NCI-H226 (cell line): ENCODE measurements around the gene SEC24D.

Source experiments
- DNase-seq: peaks from one replicate; pipeline ENCODE4 v3.0.0-alpha.2; 2015

SEC24D gene

DNA sequence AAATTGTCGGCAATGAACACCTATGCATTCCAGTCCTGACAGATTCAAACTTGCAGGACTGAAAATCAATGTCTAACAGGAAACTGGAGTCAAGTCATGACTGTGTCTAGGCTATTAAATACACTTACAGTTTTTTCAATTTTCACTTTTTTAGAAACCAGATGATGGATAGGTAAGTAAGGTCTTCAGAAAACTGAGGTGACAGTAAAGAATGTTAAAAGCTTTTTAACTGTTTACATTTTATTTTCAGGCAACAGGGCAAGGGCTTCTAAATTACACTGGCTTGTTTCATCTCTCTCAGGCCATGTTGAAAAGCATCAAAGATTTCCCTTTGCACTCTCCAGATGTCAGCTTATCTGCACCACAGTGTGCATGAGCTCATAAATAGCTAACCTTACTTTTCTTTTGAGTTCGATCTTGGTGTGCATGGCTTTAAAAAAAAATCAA is 65.2 kb downstream of the SEC24D start:
- no peak for DNase-seq

DNA sequence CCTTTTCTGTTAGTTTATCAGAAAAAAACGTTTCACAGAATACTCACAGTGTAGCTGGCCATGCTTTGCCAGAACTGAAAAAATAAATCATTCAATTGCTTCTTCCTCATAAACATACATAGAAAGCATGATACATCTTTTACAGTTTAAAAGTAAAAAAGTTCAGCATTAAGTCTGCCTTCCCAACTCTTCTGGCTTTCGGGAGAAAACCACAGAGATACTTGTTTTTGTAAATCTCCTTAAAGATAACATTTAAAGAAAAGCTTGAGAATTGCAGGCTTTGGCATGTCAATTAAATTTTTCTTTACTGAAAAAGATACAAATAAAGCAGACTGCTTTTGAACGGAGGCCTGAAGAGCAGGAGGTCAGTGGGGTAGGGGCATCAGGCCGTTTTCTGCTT is 66.8 kb downstream of the SEC24D start:
- no peak for DNase-seq

DNA sequence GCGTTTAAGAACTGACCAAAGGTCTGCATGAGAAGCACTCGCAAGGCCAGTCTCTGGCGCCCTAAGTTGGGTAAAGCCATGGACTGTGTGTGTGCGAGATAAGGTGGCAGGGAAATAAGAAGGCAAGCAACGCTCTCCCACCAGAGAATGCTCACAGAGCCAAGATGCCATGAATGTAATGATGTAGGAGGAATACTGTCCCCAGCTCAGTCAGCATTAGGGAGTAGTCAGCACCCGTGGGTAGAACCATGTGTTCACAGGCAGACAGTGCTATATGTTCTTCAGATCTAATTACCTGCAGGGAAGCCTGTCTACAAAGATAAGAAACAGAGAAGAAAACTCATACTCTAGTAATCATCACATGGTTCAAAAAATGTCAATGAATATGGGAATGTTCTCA is 68.8 kb downstream of the SEC24D start:
- DNase-seq, result no peak

- DNase-seq, result peak; percentile 84
Measured at GRCh38 chr4:118765399-118765798, 70.5 kb downstream of the SEC24D start.

DNA sequence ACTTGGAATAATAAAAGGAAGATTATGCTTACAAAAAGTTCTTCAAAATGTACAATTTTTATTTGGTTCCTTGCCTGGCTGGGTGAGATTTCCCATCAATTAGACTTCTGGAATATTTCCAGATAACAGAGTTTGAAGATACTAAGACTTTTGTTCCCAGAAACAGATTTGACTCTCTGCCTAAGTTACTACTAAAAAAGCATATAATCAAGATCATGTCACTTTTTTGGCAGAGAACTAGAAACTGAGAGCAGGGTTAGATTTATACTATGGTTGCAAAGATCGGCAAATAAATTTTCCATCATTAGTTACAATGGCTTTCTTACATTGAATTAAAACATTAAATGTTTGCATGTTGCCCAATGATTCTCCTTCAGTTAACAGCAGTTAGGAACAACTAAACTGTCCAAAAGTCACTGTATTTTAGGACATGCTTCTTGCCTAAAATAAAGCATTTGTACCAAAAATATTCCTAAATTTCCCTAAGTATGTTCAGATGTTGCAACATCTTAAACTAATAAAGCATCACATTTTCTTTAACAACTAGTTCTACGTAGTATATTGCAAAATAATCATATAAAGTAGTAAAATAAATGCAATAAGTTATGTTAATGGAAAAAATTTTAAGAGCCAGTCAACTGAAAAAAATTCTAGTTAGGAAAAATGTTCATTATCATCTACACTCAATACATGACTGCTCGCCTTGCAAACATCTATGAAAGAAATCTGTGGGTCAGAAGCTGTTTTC is 73.0 kb downstream of the SEC24D start:
- no peak for DNase-seq

DNA sequence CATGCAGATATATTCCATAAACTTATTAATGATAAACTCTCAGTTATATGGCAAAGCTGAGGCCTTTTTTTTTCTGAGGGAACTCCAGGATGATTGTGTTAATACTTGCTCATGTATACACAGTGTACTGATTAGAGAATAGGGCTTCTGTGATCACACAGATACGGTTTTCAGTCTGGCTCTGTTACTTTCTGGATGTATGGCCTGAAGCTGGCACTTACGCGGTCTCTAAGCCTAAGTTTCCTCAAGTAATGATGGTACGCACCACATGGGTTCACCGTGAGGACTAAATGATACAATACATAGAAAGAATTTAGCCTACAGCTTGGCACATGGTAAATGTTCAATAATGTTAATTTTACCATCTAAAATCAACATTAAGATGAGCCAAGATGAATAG is 73.8 kb downstream of the SEC24D start:
- DNase-seq, result no peak

GRCh38 chr4:118761397-118762016 is 74.4 kb downstream of the SEC24D start:
- no peak for DNase-seq

DNA sequence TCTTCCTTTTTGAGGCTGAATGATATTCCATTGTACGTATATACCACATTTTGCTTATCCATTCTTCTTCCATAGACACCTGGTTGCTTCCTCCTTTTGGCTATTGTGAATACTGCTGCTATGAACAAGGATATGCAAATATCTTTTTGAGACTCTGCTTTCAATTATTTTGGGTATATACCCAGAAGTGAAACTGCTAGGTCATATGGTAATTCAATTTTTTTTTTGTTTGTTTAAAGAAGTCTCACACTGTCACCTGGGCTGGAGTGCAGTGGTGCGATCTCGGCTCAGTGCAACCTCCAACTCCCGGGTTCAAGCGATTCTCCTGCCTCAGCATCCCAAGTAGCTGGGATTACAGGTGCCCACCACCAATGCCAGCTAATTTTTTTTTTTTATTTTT is 75.4 kb downstream of the SEC24D start:
- DNase-seq, result no peak

DNA sequence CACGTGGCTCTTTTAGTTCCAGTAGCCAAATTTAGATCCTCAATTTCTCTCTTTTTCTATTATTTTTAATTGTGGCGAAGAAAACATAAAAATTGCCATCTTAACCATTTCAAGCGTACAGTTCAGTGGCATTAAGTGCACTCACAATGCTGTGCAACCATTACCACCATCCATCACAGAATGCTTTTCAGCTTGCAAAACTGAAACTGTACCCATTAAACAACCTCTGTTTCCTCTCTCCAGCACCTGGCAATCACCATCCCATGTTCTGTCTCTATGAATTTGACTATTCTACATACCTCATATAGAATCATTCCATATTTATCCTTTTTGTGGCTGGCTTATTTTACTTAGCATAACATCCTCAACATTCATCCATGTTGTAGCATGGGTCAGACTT is 75.8 kb downstream of the SEC24D start:
- no peak for DNase-seq

GRCh38 chr4:118759481-118759880 is 76.4 kb downstream of the SEC24D start:
- no peak for DNase-seq

GRCh38 chr4:118758293-118758692 is 77.6 kb downstream of the SEC24D start:
- DNase-seq, result no peak

- no peak for DNase-seq
Measured at GRCh38 chr4:118757761-118758251, 78.1 kb downstream of the SEC24D start.

DNA sequence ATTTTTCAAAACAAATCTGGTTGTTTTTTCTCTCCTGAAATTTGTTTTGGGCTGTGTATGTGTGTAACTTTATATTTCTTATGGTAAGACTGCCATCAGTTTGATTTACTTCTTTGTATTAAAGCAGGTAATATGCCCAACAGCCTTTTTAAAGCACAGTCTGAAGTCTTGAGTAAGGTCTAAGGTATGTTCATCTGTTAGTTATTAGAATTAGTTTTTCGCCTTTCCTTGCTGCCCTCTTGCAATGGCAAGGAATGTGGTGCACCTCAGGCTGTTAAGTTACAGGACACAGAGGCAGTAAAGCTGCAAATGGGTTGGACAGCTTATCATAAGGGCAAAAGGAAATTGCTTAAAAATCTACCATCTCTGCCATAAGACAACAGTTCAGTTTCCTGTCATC is 79.0 kb downstream of the SEC24D start:
- DNase-seq, result no peak

- no peak for DNase-seq
Measured at GRCh38 chr4:118756429-118756828, 79.5 kb downstream of the SEC24D start.

DNA sequence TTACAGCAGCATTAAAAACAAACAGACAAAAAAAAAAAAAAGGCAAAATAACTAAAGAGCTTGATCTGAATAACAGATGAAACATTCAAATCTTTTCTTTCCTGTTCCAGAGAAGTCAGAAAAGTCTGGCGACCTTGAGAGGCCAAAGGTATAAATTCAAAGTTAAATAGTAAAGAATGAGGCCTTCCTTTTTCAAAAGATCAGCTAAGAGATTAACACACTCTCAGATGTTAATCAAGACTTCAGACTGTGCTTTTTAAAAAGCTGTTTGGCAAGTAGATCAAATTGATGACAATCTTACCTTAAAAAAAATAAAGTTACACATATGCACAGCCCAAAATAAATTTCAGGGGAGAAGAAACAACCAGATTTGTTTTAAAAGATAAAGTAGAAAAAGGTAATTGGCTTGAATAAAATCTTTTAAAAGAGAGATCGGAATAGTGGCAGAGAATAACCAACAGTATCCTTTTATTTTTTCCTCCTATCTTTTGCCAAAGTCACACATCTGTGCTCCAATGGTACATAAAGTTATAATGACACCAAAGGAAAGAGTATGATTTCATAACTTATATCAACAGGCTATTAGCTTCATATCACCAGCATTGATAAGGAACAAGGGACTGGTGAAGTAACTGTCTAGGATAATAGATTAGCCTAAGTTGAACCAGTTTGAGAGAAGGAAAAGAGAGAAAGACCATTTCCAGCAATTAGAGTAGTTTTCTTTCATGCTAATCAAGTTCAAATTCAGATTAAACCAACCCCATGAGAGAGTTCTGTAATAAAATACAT is 80.3 kb downstream of the SEC24D start:
- DNase-seq, result no peak

DNA sequence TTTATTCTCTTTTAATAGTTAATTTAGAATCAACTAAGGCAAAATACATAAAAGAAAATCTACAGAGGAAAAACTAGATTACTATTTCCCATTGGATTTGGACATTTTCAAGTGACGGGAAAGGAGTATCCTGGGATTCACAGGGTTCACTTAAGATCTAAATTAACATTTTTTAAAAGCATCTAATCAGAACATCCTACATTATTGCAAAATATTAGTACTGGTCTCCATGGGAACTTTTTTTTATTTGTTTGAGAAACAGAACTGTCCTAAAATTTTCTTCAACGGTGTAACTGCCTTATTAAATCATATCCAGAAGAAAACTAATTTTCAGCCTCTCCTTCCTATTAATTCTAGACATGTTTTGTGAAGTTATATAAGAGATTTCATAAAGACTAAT is 81.0 kb downstream of the SEC24D start:
- DNase-seq, result no peak

GRCh38 chr4:118753685-118754084 is 82.2 kb downstream of the SEC24D start:
- DNase-seq, result no peak

DNA sequence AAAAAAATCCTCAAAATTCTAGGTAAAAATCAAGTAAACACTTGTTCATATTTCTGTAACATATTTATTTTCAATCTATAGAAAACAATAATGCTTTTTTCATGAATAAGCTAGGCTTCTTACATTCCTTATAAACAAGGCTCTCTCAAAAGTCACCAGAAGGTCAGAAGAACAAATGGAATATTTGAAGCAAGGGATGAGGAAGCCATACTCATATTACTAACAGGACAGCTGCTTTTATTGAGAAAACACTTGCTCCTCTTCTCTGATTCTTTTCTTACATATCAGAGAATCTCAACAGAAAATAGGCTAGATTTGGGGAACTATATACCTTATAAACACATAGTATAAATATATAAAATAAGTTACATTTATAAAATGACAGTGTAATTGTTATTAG is 82.8 kb downstream of the SEC24D start:
- no peak for DNase-seq

GRCh38 chr4:118752551-118752950 is 83.4 kb downstream of the SEC24D start:
- DNase-seq, result no peak

- DNase-seq, result no peak
Measured at GRCh38 chr4:118751629-118752323, 84.2 kb downstream of the SEC24D start.

GRCh38 chr4:118749347-118749988 is 86.5 kb downstream of the SEC24D start:
- no peak for DNase-seq

- DNase-seq, result no peak
Measured at GRCh38 chr4:118746251-118746919, 89.5 kb downstream of the SEC24D start.
